ENCODE results near the gene C22orf39.

Gene C22orf39, protein sequence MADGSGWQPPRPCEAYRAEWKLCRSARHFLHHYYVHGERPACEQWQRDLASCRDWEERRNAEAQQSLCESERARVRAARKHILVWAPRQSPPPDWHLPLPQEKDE

DNA sequence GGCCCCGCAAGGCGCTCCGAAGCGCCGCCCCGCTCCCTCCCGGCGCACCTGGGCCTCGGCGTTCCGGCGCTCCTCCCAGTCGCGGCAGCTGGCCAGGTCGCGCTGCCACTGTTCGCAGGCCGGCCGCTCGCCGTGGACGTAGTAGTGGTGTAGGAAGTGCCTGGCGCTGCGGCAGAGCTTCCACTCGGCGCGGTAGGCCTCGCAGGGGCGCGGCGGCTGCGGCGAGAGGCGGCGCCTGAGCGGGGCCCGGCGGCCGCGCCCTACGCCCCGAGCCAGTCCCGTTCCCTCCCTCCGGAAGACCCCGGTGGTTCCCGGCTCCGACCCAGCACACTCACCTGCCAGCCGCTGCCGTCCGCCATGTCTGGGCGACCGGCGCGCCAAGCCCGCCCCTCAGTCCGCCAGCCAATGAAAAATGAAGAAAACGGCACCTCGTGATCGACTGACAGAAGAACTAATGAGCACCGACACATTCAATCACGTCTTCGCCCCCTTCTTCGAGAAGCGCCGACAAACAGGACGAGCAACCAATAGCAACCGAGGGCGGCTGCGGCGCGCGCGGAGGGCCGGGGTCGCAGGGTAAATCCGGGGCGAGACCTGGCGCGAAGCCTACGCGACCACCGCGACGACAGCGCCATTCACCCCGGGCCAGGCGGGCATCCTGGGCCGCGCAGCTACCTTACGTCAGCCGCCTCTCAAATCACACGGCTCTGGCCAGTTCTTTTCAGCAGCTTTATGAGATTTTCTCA, at the start of gene C22orf39:
Gene C22orf39 (minus strand): TSS at position 382 of the 746 bp plus-strand sequence. CDS start 23 bp downstream, at position 359.
- DNase-seq, result peak; percentile 92

DNA sequence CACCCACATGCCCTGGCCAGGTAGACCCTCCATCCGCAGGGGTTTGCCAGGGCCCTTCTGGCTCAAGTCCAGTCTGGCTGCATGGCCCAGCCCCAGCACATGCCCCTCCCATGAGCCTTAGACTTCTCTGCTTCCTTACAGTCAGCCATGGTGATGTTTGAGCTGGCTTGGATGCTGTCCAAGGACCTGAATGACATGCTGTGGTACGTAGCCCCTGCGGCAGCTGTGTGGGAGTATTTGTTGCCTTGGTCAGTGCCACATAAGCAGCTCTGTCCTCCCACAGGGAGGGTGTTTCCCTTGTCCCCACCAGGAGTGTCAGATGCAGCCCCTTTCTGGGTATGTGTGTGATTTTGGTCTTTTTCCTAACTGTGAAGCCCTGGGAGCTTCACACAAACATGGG, 49.7 kb upstream of the C22orf39 start:
- DNase-seq, result no peak

DNA sequence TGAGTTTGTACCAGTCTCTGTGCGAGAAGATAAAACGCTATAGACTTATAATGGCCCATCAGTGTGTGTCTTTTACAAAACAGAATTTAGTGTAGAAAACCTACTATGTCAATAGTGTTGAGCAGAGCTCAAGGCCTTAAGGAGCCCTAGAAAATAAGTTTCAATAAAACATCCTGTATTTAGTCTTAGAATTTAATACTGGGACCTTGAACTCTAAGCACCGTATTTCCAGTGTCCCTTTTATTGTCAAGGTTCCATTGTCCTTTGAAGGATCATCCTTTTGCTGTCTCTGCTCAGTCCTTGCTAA, 48.8 kb upstream of the C22orf39 start:
- DNase-seq, result no peak

DNA sequence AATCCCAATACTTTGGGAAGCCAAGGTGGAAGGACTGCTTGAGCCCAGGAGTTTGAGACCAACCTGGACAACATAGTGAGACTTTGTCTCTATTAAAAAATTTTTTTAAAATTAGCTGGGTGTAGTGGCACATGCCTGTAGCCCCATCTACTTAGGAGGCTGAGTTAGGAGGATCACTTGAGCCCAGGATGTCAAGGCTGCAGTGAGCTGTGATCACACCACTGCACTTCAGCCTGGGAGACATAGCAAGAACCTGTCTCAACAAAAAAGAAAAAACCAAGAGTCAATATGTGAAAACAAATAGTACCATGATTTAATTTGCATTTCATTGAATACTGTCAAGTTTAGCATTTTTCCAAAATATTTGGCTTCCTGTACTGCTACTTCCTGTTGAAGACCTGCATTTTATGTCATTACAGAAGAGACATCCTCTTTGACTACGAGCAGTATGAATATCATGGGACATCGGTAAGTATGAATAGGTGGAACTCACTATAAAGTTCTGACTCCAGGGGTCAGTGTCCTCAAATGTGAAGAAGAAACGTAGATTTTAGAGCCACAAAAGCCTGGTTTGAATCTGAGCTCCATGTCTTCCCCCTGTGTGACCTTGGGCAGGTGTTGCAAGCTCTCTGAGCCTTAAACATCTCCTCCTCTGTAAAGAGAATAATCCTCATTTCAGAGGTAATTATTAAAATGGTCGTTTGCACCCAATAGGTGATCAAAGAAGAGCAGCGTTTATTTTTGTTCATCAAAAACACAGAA, 48.2 kb upstream of the C22orf39 start:
- DNase-seq, result no peak

DNA sequence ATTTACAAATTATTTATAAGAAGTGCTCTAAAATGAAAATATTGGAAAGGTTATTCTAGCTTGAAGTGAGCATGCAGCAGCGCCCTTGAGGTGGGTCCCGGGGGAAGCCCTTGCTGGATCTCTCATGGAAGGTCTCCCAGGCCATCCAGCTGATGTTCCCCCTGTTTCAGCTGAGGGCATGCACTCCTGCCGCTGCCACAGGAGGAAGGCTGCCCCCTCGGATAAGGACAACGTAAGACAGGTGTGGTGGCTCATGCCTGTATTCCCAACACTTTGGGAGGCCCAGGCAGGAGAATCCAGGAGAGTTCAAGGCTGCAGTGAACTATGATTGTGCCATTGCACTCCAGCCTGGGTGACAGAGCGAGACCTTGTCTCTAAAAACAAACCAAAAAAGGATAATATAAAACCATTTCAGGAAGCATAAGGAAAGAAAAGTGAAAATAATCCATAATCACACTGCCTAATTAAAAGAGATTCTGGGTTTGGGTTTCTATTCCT, 47.2 kb upstream of the C22orf39 start:
- DNase-seq, result no peak

DNA sequence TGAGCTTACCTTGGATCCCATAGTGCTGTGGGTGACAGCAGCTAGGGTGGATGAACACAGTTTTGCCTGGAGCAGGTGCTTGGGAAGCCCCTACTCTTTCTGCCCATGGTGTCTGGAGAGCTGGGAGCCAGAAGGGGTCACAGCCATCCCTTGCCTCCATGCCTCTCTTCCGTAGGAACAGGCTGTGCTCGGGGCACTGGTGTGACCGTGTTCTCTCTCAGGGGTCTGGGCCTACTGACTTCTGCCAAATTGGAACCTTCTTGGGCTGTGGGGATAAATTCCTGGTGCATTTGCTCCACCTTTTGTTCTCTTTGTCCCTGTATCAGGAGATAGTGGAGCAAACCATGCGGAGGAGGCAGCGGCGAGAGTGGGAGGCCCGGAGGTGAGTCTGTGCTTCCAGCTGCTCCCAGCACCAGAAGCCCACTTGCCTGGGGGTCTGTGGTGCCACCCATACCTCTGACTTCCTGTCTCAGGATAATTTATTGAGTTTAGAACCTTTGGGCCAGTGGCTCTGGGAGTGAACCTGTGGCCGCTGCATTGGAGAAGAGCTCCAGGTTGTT, 46.6 kb upstream of the C22orf39 start:
- no peak for DNase-seq

DNA sequence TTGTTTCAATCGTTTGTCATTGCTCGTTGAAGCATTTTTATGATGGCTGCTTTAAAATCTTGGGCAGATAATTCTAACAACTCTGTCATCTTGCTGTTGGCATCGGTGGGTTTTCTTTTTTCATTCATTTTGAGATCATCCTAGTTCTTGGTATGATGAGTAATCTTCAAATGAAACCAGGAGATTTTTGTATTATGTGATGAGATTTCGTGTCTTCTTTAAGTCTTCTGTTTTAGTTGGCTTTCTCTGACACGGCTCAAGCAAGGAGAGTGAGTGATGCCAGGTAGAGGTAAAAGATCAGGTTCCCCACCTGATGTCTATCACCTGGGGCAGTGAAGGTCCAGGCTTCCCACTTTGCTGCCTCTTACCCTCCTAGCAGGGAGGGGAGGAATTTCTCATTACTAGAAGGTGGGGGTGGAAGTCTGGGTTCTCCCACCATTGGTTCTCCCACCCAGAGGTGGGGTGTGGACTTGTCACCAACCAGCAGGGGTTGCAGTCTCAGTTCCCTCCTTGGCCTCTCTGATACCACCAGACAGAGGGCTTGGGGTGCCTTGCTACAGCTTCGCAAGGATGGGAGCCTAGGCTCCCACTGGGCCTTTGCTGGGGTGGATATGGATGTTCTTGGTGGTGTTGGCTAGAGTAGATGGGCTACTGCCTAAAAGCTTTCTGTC, 45.1 kb upstream of the C22orf39 start:
- DNase-seq, result no peak

DNA sequence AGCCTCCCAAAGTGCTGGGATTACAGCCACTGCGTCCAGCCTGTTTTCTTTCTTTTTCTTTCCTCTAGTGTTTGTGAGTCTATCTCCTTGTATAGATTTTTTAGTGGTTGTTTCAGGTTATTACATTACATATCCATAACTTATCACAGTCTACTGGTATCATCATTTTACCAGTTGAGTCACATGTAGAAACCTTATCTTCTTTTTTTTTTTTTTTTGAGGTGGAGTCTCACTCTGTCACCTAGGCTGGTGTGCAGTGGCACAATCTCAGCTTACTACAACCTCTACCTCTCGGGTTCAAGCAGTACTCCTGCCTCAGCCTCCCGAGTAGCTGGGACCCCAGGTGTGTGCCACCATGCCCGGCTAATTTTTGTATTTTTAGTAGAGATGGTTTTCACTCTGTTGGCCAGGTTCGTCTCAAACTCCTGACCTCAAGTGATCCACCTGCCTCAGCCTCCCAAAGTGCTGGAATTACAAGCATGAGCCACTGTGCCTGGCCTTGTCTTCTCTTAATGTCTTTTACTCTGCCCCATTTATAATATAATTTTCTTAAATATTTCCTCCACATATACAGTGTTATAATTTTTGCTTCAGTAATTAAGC, 43.2 kb upstream of the C22orf39 start:
- DNase-seq, result no peak

DNA sequence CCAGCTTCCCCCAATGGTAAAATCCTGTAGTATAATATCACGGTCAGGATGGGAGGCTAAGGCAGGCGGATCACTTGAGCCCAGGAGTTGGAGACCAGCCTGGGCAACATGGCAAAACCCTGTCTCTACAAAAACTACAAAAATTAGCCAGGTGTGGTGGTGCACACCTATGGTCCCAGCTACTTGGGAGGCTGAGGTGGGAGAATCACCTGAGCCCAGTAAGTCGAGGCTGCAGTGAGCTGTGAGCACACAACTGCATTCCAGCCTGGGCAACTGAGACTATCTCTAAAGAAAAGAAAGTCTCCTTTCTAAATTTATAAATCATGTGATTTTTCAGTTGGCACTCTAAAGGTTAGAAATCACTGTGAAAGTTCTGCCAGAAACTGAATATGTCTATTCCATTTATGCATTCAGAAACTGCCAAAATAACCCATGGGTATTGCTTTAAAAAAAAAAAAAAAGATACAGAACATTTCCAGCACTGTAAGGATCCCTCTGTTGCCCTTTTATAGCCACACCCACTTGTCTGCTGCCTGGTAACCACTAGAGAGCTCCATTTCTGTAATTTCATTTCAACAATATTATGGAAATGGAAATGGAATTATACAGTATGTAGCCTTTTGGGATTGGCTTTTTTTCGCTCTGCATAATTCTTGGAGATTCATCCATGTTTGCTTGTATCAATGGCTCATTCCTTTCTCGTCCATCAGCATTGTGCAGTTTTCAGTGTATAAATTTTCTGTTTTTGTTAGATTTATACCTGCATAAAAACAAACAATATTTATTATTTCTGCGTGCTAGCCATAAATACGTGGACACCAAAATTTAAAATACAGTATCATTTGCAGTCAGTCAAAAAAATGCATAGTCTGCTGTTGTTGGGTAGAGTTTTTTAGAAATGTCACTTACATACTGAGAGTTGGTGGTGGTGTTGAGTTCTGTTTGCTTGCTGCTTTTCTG, 41.7 kb upstream of the C22orf39 start:
- no peak for DNase-seq

DNA sequence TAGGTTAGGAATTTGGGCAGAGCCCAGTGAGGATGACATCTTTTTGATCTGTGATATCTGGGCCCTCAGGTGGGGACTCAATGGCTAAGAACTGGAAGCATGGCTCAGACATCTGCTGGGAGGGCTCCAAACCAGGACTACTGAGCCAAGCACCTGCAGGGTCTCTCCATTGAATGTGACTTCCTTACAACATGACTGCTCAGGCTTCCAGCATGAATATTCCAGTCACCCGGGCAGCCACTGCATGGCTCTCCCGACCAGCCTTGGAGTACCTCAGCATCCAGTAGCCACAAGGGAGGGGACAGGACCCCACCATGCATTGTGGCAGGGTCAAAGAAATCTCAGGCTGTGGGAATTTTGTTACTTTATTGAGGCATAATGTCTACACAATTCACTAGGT, 40.8 kb upstream of the C22orf39 start:
- no peak for DNase-seq

DNA sequence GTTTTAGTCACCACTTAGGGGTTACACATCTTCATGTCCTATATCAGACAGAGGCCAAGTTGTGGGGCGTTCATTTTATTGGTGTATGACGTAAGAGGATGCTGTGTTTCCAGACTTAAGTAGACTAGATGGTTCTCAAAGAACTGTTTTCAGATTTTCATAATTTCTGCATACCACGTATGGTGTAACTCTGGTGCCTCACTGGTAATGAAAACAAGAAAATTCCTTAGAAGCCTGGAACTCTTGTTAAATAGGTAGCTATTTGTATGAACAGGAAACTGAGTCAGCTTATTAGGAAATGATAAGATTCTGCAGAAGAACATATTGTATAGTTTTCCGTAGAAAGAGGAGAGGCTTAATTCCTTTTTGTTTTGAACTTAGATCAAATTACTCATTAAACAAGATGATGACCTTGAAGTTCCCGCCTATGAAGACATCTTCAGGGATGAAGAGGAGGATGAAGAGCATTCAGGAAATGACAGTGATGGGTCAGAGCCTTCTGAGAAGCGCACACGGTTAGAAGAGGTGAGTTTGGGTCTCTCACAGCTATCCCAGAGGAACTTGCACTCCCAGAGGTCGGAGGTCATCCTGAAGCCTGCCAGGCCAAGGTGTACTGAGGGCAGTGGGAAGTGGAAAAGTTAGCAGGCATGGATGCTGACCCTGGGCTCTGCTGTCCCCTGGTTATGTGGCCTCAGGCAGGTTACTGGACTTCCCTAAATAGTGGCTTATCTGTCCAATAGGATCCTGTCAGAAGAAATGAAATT, 36.2 kb upstream of the C22orf39 start:
- no peak for DNase-seq

DNA sequence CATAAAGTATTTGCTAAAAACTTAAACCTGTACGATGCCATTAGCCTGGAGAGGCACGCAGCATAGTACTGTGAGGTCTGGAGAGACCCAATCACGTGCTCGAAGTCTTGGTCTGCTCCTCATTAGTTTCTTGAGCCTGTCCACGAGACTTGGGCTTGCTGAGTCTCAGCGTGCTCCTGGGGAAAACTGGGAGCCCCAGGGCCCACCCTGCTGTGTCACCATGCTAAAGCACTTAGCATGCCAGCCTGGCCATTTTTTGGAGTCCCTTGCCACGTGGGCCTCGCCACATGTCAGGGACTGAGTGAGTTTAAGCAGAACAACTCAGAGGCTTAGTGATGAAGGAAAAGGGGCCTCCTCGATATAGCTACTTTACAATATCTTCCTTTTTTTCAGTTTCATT, 34.8 kb upstream of the C22orf39 start:
- no peak for DNase-seq

DNA sequence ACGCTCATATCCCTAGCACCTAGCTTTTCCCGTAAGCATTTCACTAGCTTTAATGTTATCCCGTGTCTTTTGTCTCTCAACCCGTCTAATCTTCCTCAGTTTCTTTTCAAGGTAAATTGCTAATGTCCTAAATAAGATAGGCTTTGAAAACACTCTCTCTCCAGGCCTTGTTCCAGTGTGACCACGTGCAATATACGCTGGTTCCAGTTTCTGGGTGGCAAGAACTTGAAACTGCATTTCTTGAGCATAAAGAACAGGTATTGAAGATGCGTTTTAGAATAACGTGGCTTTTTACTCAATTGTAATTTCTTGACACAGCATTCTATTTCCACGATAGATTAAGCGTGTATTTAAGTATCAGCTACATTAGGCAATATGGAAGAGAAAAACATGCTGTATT, 33.3 kb upstream of the C22orf39 start:
- no peak for DNase-seq

DNA sequence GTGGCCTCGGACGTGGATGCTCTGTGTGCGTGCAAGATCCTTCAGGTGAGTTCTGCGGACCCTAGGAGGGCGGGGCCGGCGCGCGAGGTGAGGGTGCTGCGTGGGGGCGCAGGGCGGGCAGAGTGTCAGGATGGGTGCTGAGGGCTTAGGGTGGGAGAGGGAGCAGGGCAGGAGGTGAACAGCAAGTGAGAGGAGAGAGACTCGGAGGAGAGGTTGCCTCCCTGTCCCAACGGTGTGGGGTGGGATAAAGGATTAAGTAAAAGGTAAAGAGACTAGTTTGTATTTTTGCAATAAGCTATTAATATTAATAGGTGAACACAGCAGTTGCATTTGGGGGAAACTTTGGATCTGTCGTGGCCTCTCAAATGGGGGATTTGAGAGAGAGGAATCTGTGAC, 32.7 kb upstream of the C22orf39 start:
- DNase-seq, result no peak

DNA sequence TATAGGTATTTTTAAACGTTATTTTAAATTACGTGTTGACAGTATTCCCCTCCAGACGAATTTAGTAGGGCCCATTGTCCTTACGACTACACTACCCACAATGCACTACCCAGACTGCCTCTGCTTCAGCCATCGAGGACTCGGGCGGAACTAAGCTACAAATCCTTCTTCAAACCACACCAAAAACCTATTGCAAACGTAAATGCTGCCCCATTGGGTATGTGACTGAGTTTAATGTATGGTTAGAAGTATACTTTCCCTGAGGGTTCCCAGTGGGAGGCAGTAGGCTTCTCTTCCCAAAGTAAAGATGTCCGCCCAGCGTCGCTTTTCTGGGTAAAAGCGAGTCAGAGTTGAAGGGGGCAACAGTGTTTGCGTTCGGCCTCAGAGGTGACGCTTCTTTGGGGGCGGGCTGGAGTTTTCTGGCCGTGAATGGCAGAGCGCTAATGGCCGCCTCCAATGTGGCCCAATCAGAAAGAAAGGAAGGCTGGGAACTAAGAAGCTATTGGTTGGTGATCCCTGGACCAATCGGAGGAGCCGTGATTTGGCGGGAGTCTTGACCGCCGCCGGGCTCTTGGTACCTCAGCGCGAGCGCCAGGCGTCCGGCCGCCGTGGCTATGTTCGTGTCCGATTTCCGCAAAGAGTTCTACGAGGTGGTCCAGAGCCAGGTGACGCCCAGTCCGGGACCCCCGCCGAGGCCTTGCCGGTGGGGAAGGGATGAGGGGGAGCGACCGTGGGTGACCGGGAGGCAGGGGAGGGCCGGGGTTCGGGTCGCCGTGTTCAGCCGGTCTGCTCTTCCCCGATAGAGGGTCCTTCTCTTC, 32.1 kb upstream of the C22orf39 start, which contains the start of gene CDC45:
Gene CDC45 (plus strand): TSS at position 566 of the 818 bp plus-strand sequence. CDS start 49 bp downstream, at position 615.
- peak; percentile 96 for DNase-seq

DNA sequence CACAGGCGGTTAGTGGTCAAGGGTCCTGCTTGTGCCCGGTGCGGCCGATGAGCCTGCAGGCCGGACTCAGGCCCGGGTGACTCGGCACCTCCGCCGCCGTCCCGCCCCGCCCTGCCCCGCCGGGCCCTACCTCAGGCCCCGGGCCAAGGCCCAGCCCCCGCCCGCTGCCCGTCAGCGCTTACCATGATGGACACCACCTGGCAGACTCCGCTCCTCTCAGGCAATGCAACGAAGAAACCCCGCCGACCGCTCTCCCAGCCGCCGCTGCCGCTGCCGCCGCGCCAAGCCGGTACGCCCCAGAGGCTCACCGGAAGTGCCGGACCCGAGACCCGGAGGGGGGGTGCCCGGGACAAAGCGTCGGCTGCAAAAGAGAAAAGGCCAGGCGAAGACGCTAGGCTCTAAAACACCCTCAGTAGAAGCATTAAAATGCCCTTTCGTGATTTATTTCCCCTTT, 31.4 kb upstream of the C22orf39 start, which contains the start of gene UFD1:
Gene UFD1 (minus strand): TSS at position 293 of the 454 bp plus-strand sequence. CDS start 108 bp downstream, at position 185.
- peak; percentile 82 for DNase-seq

DNA sequence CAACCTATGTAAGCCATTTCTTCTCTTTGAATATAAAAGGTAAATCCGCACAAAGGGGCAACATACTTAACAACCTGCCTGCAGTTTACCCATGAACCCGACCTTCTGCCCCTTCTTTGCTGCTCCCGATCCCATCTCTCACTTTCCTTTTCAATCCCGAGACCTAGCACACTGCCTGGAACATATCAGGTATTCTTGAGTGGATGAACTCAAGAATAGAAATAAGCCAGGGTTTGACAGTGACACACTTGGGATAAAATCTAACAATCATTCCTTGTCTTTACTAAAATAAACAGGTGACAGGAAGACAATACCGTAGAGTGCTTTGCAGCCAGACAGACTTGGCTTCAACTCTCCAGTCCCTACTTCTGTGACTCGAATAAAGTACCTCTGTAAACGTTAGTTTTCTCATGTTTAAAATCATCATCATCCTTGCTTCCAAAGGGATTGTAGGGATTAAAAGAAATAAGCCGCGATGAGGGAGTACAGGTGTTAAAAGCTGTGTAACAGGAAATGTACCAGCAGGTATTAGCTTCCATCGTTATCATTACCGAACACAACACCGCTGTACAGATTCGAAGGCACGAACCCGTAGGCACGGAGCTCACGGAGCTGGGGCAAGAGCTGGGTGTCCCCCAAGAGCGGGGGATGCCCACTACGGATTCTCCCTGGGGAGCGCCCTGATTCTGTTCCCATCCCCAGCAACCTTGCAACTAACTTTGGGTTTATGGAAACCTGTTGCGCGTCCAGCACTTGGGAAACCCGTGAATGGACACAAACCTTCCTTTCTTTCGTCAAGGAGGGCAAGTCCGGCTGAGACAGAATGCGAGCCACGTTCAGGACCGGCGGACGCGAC, 30.8 kb upstream of the C22orf39 start:
- DNase-seq, result no peak

DNA sequence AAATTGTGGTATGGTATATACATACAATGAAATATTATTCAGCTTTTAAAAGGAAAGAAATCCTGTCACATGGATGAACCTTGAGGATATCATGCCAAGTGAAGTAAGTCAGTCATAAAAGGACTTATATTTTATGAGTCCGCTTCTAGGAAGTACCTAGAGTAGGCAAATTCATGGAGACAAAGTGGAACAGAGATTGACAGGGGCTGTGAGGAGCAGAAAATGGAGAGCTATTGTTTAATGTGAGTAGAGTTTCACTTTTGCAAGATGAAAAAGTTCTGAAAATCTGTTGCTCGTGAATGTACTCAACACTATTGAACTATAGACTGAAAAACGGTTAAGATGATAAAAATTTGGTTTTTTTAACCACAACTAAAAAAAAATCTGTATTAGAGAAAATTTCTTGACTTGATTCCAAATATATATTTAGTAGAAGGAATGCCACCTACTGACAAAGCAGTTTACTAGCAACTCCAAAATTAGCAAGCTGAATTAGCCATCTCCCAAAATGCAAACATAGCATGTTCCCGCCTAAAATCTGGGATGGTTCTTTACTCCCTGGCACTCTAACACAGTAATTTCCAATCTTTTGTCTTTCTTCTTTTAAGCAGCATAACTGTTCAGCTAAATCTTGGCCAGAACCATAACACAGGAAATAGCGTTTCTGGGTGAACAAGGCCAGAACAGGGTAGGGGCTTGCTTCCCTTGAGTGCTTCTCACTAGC, 30.0 kb upstream of the C22orf39 start:
- DNase-seq, result no peak
